GM23338 (cell line): ENCODE measurements around the gene TELO2.

Experiments
- EZH2 ChIP-seq: fragments of 200-600 bp; sonication (generic); IDR thresholded peaks from one replicate; pipeline ENCODE4 v1.8.0; 2017; ENCODE audit warnings: antibody characterized with exemption, mild to moderate bottlenecking, low read depth; ENCODE audit not compliant: unreplicated experiment
- TF ChIP-seq, protein P1 (sequence below), 2 experiments: fragments of 200-600 bp in 1 of 2; sonication (generic) in 1 of 2; conservative IDR thresholded peaks; 2 replicates each; pipeline versions ENCODE4 v1.5.1 to v1.6.1; 2016 to 2017; ENCODE audit warnings: antibody characterized with exemption in 2 of 2, low read depth in 2 of 2, mild to moderate bottlenecking in 2 of 2, moderate library complexity in 1 of 2

DNA sequence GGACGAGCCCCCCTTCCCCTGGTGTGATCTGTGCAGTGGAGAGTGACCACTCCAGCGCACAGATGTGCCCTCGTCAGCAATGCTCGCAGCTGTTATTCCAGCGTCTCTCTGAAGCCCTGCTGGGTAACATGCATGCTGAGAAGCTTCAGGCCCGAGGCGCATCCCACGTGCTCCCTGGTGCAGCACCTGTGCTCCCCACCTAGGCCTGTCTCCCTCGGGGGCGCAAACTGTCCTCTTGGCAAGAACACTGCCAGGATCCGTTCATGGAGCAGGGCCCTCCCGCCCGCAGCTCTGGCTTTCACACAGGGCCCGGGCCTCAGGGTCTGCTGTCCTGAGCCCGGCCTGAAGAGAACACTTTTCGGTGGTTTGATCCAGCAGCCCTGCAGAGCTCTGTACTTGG lies 53.3 kb downstream of the TELO2 start:
- no peak for TF ChIP-seq EZH2
- TF ChIP-seq, protein P1, sequence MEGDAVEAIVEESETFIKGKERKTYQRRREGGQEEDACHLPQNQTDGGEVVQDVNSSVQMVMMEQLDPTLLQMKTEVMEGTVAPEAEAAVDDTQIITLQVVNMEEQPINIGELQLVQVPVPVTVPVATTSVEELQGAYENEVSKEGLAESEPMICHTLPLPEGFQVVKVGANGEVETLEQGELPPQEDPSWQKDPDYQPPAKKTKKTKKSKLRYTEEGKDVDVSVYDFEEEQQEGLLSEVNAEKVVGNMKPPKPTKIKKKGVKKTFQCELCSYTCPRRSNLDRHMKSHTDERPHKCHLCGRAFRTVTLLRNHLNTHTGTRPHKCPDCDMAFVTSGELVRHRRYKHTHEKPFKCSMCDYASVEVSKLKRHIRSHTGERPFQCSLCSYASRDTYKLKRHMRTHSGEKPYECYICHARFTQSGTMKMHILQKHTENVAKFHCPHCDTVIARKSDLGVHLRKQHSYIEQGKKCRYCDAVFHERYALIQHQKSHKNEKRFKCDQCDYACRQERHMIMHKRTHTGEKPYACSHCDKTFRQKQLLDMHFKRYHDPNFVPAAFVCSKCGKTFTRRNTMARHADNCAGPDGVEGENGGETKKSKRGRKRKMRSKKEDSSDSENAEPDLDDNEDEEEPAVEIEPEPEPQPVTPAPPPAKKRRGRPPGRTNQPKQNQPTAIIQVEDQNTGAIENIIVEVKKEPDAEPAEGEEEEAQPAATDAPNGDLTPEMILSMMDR (conservative IDR thresholded peaks at IDR 0.05; ENCODE audit: low read depth in 2 of 2): no peak
